ENCODE measurements around the gene DNAH14. TPM values are rescaled to one million over a fixed set of nuclear protein-coding genes. Genes with fewer than 3 reads are reported as not detected.

Gene DNAH14
- total and polyA plus RNA-seq, 9 of the 15 experiments (the other 6 are each of a cell fraction or from before 2014, with no cell fraction given): 58.4 to 142 (median 98.4) TPM

DNA sequence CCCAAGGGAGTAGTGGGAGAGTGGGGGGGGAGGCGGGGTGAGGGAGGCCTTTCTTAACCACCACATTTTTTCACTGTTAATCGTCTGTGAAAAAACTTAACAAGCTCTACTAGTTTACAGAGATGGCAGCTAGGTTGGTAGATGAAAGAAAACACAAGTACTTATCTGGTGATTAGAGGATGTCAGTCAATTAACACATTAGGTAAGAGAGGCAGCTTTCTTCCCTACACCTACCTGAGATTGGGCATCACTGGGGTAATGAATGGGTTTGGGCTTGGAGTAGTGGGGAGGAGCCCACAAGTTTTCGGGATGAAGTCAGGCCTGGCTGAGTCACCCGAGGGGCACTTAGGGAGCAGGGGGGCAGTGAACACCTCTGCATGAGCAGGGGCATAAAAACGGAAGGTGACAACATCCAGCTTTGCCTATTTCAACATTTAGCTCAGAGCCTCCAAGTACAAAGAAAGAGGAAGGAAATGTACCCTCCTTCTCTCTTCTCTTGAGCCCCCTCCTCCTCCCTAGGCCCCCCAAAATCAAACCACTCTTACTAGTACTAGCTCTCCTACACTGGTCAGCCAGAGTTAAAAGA lies 495.8 kb downstream of the DNAH14 start (continued):
- TF ChIP-seq MXI1 (IDR thresholded peaks at IDR 0.05; ENCODE audit: low read depth, low read length) (no peak), JUN (IDR thresholded peaks at IDR 0.05; ENCODE audit: borderline replicate concordance, low read depth, low read length) (peak; percentile 77; the same call in 1 of the 2 replicates), JUN (CRISPR knock-in tag; IDR thresholded peaks at IDR 0.05; ENCODE audit: borderline replicate concordance) (0 out of 2 replicates have a peak, but pooled peaks have one; percentile 48), KLF1 (tag; IDR thresholded peaks at IDR 0.05) (no peak), SMARCA4 (IDR thresholded peaks at IDR 0.05) (0 out of 2 replicates have a peak, but pooled peaks have one; percentile 27), RBFOX2 (IDR thresholded peaks at IDR 0.05; ENCODE audit: low read depth, low read length) (peak; percentile 27; the same call in 1 of the 2 replicates), MEF2A (IDR thresholded peaks at IDR 0.05; ENCODE audit: control insufficient read depth, low read depth, low read length) (no peak), ZKSCAN1 (IDR thresholded peaks at IDR 0.05; ENCODE audit: low read depth, low read length) (0 out of 2 replicates have a peak, but pooled peaks have one; percentile 2), KAT2B (IDR thresholded peaks at IDR 0.05; ENCODE audit: low read depth, low read length) (no peak), C11orf30 (IDR thresholded peaks at IDR 0.05; ENCODE audit: low read depth) (no peak)
- TF ChIP-seq, protein P1, sequence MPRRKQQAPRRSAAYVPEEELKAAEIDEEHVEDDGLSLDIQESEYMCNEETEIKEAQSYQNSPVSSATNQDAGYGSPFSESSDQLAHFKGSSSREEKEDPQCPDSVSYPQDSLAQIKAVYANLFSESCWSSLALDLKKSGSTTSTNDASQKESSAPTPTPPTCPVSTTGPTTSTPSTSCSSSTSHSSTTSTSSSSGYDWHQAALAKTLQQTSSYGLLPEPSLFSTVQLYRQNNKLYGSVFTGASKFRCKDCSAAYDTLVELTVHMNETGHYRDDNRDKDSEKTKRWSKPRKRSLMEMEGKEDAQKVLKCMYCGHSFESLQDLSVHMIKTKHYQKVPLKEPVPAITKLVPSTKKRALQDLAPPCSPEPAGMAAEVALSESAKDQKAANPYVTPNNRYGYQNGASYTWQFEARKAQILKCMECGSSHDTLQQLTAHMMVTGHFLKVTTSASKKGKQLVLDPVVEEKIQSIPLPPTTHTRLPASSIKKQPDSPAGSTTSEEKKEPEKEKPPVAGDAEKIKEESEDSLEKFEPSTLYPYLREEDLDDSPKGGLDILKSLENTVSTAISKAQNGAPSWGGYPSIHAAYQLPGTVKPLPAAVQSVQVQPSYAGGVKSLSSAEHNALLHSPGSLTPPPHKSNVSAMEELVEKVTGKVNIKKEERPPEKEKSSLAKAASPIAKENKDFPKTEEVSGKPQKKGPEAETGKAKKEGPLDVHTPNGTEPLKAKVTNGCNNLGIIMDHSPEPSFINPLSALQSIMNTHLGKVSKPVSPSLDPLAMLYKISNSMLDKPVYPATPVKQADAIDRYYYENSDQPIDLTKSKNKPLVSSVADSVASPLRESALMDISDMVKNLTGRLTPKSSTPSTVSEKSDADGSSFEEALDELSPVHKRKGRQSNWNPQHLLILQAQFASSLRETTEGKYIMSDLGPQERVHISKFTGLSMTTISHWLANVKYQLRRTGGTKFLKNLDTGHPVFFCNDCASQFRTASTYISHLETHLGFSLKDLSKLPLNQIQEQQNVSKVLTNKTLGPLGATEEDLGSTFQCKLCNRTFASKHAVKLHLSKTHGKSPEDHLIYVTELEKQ (CRISPR knock-in tag; IDR thresholded peaks at IDR 0.05): no peak
- TF ChIP-seq, protein P2, sequence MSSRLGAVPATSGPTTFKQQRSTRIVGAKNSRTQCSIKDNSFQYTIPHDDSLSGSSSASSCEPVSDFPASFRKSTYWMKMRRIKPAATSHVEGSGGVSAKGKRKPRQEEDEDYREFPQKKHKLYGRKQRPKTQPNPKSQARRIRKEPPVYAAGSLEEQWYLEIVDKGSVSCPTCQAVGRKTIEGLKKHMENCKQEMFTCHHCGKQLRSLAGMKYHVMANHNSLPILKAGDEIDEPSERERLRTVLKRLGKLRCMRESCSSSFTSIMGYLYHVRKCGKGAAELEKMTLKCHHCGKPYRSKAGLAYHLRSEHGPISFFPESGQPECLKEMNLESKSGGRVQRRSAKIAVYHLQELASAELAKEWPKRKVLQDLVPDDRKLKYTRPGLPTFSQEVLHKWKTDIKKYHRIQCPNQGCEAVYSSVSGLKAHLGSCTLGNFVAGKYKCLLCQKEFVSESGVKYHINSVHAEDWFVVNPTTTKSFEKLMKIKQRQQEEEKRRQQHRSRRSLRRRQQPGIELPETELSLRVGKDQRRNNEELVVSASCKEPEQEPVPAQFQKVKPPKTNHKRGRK (tag; IDR thresholded peaks at IDR 0.05): no peak
- TF ChIP-seq, protein P3, sequence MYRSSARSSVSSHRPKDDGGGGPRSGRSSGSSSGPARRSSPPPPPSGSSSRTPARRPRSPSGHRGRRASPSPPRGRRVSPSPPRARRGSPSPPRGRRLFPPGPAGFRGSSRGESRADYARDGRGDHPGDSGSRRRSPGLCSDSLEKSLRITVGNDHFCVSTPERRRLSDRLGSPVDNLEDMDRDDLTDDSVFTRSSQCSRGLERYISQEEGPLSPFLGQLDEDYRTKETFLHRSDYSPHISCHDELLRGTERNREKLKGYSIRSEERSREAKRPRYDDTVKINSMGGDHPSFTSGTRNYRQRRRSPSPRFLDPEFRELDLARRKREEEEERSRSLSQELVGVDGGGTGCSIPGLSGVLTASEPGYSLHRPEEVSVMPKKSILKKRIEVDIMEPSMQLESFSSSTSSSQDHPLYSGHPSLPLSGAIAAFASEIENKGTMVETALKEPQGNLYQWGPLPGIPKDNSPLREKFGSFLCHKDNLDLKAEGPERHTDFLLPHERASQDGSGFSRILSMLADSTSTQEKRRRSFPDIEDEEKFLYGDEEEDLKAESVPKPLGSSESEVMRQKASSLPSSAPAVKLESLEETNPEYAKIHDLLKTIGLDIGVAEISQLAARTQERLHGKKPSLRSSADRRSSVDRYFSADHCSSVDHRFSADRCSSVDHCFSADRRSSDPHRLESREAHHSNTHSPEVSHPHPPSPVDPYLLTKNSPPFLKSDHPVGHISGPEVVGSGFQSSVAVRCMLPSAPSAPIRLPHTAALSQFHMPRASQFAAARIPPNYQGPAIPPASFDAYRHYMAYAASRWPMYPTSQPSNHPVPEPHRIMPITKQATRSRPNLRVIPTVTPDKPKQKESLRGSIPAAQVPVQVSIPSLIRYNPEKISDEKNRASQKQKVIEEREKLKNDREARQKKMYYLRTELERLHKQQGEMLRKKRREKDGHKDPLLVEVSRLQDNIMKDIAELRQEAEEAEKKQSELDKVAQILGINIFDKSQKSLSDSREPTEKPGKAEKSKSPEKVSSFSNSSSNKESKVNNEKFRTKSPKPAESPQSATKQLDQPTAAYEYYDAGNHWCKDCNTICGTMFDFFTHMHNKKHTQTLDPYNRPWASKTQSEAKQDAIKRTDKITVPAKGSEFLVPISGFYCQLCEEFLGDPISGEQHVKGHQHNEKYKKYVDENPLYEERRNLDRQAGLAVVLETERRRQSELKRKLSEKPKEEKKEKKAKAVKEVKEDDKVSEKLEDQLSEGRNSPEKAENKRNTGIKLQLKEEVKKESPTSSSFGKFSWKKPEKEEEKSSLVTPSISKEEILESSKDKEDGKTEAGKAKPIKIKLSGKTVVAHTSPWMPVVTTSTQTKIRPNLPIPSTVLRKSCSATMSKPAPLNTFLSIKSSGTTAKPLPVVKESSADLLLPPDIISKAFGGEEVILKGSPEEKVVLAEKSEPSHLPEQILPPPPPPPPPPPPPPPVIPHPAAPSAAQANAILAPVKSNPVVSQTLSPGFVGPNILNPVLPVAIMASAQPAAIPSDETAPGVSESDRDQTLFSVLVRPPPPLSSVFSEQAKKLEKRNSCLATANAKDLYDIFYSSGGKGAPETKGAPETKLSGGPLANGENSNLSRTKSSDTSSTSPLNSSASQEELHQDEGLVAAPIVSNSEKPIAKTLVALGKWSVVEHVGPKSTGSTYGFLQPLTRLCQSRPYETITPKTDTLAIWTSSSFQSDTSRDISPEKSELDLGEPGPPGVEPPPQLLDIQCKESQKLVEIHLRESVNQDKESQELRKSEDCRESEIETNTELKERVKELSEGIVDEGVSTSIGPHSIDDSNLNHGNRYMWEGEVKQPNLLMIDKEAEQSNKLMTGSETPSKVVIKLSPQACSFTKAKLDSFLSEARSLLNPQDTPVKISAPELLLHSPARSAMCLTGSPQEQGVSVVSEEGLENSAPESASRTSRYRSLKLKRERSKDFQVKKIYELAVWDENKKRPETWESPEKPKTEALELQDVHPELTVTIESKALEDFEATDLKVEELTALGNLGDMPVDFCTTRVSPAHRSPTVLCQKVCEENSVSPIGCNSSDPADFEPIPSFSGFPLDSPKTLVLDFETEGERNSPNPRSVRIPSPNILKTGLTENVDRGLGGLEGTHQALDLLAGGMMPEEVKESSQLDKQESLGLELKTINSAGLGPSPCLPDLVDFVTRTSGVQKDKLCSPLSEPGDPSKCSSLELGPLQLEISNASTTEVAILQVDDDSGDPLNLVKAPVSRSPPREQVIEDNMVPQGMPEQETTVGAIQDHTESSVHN (IDR thresholded peaks at IDR 0.05; ENCODE audit: borderline replicate concordance in 1 of 2, low read depth in 1 of 2): 0 out of 4 replicates have a peak, but pooled peaks of 1 of the 2 experiments have one; percentile 14

Data from K562 (cell line).